IPS DF 6.9 (cell line): ENCODE data around the gene OSBPL1A.

ENCODE experiments used
- DNase-seq: peaks from one replicate; pipeline ENCODE4 v3.0.0-alpha.2; 2013; ENCODE audit warnings: low read depth, low spot score
- H3K27ac ChIP-seq: one replicate; pipeline ENCODE4 v1.5.1; 2013; ENCODE audit warnings: low read length, control low read depth
- H3K27me3 ChIP-seq: 2 replicates; pipeline ENCODE4 v1.6.1; 2013; ENCODE audit warnings: mild to moderate bottlenecking, low read length; ENCODE audit not compliant: control insufficient read depth, insufficient read depth
- H3K36me3 ChIP-seq: 2 replicates; pipeline ENCODE4 v1.6.1; 2013; ENCODE audit warnings: low read length; ENCODE audit not compliant: control insufficient read depth, insufficient read depth
- H3K4me1 ChIP-seq: 2 replicates; pipeline ENCODE4 v1.6.1; 2013; ENCODE audit warnings: low read length; ENCODE audit not compliant: control insufficient read depth, insufficient read depth
- H3K4me3 ChIP-seq: 2 replicates; pipeline ENCODE4 v1.5.1; 2013; ENCODE audit warnings: mild to moderate bottlenecking, low read length
- H3K9me3 ChIP-seq: 2 replicates; pipeline ENCODE4 v1.6.1; 2013; ENCODE audit warnings: low read length, inconsistent platforms; ENCODE audit not compliant: control insufficient read depth, insufficient read depth
- WGBS: extraction: QIAGEN DNeasy Blood & Tissue Kit; methylation state at CpG from one replicate; pipeline ENCODE4 v1.1.7; 2013; ENCODE audit warnings: mixed read lengths, missing lambda C conversion rate; ENCODE audit not compliant: insufficient read length, insufficient coverage; 5-methylcytosine and 5-hydroxymethylcytosine counted together

The OSBPL1A gene

DNA sequence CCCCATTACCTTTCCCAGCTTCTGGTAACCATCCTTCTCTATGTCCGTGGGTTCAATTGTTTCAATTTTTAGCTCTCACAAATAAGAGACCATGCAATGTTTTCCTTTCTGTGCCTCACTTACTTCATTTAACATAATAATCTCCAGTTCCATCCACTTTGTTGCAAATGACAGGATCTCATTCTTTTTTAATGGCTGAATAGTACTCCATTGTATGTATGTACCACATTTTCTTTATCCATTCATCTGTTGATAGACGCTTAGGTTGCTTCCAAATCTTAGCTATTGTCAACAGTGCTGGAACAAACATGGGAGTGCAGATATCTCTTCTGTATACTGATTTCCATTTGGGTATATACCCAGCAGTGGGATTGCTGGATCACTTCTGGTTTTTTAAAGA is 256.9 kb downstream of the OSBPL1A start:
- peaks cover 2% of the 10 kb centered on the region; the same call in 1 of the 2 replicates for H3K4me1 ChIP-seq
- H3K4me3 ChIP-seq = no peak overlapping the region
- H3K27ac ChIP-seq = no peak overlapping the region
- DNase-seq = no peak
- no peaks in the 10 kb centered on the region for H3K36me3 ChIP-seq
- no peaks in the 10 kb centered on the region for H3K9me3 ChIP-seq
- no peaks in the 10 kb centered on the region for H3K27me3 ChIP-seq
- no CpG with 5 or more reads among the region's 2 CpGs for WGBS

DNA sequence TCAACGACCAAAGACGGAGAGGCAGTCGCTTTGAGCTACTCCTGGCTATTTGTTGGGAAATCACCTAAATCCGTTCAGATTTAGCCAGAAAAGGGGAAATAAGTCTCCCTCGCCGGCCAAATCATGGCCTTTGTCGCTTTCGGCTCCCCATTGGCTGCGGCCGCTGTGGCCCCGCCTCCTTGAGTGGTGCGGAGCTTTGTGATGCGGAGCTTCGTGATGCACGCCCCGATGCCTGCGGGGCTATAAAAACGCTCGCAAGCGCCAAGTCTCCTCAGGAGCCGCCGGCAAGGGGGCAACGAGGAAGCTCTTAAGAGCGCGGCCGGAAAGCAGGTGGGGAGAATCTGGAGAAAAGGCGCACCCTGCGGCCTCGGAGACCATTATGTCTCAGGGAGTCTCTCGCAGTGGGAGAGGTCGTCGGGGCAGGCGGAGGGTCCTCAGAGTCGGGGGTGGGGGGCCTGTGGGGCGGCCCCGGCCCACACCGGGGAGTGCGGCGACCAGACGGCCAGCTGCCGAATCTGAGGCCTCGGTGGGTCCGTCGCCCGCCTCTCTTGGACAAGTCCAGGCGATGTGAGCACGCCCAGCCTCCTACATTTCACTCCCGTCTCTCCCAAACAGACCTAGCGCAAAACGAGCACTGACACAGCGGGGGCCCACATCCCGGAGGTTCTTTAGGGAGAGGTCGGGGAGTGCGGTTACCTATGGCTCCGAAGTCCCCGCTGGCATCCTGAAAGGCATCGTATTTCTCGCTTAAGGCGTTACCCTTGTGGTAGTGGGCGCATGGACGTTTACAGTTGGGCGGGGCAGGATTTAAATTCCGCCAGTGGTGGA is 258.6 kb downstream of the OSBPL1A start, which contains the start of gene CABYR:
Gene CABYR (plus strand): TSS at position 274 of the 828 bp plus-strand sequence. CDS start 4,053 bp downstream, outside the sequence.
- peaks cover 2% of the 10 kb centered on the region; the same call in 1 of the 2 replicates for H3K4me1 ChIP-seq
- H3K4me3 ChIP-seq = peak within 1 kb of the TSS; percentile 75
- no peaks in the 10 kb centered on the region for H3K27me3 ChIP-seq
- no CpG with 5 or more reads among the region's 63 CpGs for WGBS
- H3K9me3 ChIP-seq = no peaks in the 10 kb centered on the region
- peak; percentile 87 for DNase-seq
- no peak within 1 kb of the TSS for H3K27ac ChIP-seq
- no peaks in the 10 kb centered on the region for H3K36me3 ChIP-seq

DNA sequence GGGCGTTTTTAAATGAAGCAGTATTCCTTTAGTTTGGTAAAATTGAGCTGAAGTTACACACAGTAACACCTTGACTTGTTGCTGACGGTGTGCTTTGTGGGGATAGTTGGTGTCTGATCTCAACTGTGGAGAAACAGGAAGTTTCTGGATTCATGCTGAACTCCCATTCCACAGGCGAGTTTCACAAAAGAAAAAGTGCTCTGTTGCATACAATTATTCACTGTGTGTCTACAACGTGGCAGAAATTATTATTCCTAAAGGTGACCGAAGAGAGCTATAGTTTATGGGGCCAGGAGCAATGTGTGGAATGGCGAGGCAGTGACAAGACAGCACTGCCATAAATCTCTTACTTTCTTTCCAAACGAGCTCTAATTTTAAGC is 259.2 kb downstream of the OSBPL1A start:
- no peaks in the 10 kb centered on the region for H3K9me3 ChIP-seq
- WGBS = no CpG with 5 or more reads among the region's 7 CpGs
- DNase-seq = no peak
- no peak overlapping the region for H3K27ac ChIP-seq
- no peaks in the 10 kb centered on the region for H3K36me3 ChIP-seq
- H3K4me1 ChIP-seq = peaks cover 2% of the 10 kb centered on the region; the same call in 1 of the 2 replicates
- H3K4me3 ChIP-seq = no peak overlapping the region; the same call in 1 of the 2 replicates
- no peaks in the 10 kb centered on the region for H3K27me3 ChIP-seq

DNA sequence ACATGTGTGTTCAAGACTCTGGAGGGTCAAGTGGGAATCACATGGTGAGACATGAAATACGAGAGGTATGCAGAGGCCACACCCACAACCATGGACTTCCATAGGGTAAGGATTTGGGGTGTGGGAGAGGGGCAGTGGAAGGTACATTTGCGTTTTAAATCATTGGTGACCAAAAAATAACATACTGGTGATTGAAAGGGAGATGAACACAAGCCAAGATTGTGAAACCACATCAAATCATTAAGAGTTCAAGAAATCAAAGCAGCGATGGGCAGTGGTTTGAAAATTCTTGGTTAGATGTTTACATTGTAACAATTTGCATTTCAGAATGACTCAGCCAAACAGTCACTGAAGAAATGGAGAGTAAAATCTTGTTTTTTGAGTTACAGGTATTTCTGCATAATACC is 260.7 kb downstream of the OSBPL1A start:
- Histone ChIP-seq H3K9me3 (no peaks in the 10 kb centered on the region), H3K4me3 (no peak overlapping the region), H3K4me1 (peaks cover 2% of the 10 kb centered on the region; the same call in 1 of the 2 replicates), H3K27me3 (no peaks in the 10 kb centered on the region), H3K36me3 (peaks cover 3% of the 10 kb centered on the region; the same call in 1 of the 2 replicates), H3K27ac (no peak overlapping the region)
- no peak for DNase-seq
- no CpG with 5 or more reads among the region's 3 CpGs for WGBS

DNA sequence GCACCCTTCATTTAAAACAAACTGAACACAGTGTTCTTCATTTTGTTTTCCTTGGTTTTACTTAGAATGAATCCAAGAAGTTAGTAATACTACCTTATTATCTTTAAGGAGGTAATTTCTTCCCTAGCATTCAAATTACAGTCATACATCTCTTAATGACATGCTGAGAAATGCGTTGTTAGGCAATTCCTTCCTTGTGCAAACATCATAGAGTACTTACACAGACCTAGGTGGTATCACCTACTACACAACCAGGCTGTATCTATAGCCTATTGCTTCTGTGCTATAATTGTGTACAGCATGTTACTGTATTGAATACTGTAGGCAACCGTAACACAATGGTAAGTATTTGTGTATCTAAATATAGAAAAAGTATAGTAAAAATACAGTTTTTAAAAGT is 267.1 kb downstream of the OSBPL1A start:
- no peak for DNase-seq
- no peaks in the 10 kb centered on the region for H3K4me1 ChIP-seq
- no peak overlapping the region for H3K27ac ChIP-seq
- peaks cover 4% of the 10 kb centered on the region; the same call in 1 of the 2 replicates for H3K36me3 ChIP-seq
- no CpG with 5 or more reads among the region's 2 CpGs for WGBS
- no peaks in the 10 kb centered on the region for H3K27me3 ChIP-seq
- no peaks in the 10 kb centered on the region for H3K9me3 ChIP-seq
- no peak overlapping the region for H3K4me3 ChIP-seq

DNA sequence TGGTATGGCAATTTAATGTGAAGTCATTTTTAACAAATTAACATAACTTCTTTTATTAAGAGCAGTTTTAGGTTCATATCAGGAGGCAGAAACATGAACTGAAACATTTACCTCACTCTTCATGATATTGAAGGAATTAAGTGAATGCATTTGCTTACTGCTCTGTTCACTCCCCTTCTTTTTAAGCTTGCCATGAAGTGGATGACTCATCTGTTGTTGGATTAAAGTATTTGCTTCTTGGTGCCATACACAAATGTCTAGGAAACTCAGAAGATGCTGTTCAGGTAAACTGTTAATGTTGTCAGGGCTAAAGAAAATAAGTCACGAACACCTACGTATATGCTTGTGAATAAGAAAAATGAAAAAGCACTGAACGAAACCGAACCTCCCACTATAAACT is 268.9 kb downstream of the OSBPL1A start:
- WGBS = no CpG with 5 or more reads among the region's 4 CpGs
- no peak overlapping the region for H3K4me3 ChIP-seq
- no peak for DNase-seq
- H3K36me3 ChIP-seq = peaks cover 6% of the 10 kb centered on the region; the same call in 1 of the 2 replicates
- H3K27me3 ChIP-seq = no peaks in the 10 kb centered on the region
- no peak overlapping the region for H3K27ac ChIP-seq
- H3K4me1 ChIP-seq = no peaks in the 10 kb centered on the region
- H3K9me3 ChIP-seq = no peaks in the 10 kb centered on the region

DNA sequence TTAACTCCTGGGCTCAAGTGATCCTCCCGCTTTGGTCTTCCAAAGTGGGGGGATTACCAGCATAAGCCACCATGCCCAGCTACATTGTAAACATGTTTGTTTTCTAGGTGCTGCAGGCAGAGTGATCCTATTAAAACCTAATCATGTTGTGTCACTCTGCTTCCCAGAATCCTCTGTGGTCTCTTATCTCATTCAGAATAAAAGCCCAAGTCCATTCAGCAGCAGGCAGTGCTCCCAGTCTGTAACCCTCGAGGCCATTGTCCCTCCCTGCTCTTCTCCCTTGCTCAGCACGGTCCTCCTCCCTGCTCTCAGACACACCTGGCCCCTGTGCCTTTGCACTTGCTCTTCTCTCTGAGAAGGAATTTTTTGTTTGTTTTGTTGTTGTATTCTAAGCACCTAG is 269.9 kb downstream of the OSBPL1A start:
- H3K36me3 ChIP-seq = peaks cover 6% of the 10 kb centered on the region; the same call in 1 of the 2 replicates
- H3K27me3 ChIP-seq = no peaks in the 10 kb centered on the region
- no peak overlapping the region for H3K4me3 ChIP-seq
- no peak for DNase-seq
- H3K4me1 ChIP-seq = no peaks in the 10 kb centered on the region
- H3K9me3 ChIP-seq = no peaks in the 10 kb centered on the region
- no CpG with 5 or more reads among the region's 3 CpGs for WGBS
- H3K27ac ChIP-seq = no peak overlapping the region

DNA sequence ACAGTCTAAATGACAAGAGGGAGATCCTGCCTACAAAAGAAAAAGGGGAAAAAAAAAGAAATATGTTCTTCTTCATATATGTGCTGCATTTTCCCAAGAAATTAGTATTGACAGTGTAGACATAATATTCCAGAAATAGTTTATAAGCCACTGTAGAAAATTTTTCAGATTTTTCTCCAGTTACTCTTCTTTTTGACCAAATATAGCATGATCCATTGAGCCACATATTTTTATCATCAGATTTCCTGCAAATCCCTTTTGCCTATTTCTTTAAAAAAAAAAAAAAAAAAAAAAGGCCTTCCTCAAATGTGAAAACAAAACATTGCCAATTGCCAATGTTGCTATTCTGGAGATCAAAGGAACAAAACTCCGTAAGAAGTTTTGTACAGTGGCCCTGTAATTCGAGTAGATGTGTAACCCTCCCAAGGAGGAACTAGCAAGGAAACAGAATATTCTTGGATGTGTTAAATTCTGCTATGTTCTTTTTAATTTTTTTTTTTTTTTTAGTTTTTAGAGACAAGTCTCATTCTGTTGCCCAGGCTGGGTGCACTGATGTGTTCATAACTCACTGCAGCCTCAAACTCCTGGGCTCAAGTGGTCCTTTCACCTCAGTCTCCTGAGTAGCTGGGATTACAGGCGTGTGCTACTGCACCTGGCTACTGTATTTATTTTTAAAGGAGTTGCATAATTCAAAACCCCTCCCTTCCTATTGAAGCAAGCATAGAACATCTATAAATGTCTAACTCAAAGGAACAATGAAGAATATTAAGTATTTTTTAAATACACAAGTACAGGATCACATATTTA is 271.3 kb downstream of the OSBPL1A start:
- Histone ChIP-seq H3K4me1 (no peaks in the 10 kb centered on the region), H3K27ac (no peak overlapping the region), H3K9me3 (no peaks in the 10 kb centered on the region), H3K36me3 (peaks cover 3% of the 10 kb centered on the region; the same call in 1 of the 2 replicates), H3K4me3 (no peak overlapping the region), H3K27me3 (no peaks in the 10 kb centered on the region)
- WGBS = no CpG with 5 or more reads among the region's 3 CpGs
- DNase-seq = no peak

DNA sequence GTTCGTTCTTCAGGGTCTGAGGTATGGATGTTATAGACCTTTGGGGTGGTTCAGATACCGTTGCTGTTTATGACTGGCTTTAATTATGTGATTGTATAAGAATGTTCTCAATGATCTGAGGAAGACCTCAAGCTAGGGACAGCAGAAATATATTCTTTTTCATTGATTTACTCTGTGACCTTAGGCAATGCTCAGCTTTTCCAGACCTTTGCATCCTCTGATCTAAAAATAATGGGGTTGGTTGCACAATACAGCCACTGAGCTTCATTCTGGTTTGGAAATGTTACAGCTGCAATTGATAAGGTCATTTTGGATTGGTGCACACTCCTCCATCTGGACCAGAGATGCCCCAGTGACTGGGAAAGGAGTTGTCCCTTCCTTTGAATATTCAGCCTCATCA is 276.0 kb downstream of the OSBPL1A start:
- peaks cover 5% of the 10 kb centered on the region; the same call in 1 of the 2 replicates for H3K36me3 ChIP-seq
- no peak for DNase-seq
- no peak overlapping the region for H3K4me3 ChIP-seq
- no peaks in the 10 kb centered on the region for H3K27me3 ChIP-seq
- H3K27ac ChIP-seq = no peak overlapping the region
- no CpG with 5 or more reads among the region's 2 CpGs for WGBS
- H3K4me1 ChIP-seq = no peaks in the 10 kb centered on the region
- no peaks in the 10 kb centered on the region for H3K9me3 ChIP-seq

DNA sequence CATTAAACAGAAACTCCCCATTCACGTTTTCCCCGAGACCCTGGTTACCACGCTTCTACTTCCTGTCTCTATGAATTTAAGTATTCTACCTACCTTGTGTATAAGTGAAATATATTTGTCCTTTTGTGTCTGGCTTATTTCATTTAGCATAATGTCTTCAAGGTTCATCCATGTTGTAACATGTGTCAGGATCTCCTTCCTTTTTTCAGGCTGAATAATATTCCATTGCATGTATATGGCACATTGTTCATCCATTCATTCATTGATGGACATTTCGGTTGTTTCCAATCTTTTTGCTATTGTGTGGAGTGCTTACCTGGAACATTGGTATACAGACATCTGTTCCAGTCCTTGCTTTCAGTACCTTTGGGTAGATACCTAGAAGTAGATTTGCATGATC is 276.9 kb downstream of the OSBPL1A start:
- DNase-seq = no peak
- Histone ChIP-seq H3K4me3 (no peak overlapping the region), H3K27me3 (no peaks in the 10 kb centered on the region), H3K27ac (no peak overlapping the region), H3K4me1 (no peaks in the 10 kb centered on the region), H3K9me3 (no peaks in the 10 kb centered on the region), H3K36me3 (peaks cover 5% of the 10 kb centered on the region; the same call in 1 of the 2 replicates)
- 100% methylated on average over 3 of the region's 4 CpGs for WGBS
